ENCODE measurements around the gene GALNT16. TPM values are rescaled to one million over a fixed set of nuclear protein-coding genes. Genes with fewer than 3 reads are reported as not detected.

The GALNT16 gene
- total RNA-seq, 1 experiment from 2014 or later = 3.8 TPM

DNA sequence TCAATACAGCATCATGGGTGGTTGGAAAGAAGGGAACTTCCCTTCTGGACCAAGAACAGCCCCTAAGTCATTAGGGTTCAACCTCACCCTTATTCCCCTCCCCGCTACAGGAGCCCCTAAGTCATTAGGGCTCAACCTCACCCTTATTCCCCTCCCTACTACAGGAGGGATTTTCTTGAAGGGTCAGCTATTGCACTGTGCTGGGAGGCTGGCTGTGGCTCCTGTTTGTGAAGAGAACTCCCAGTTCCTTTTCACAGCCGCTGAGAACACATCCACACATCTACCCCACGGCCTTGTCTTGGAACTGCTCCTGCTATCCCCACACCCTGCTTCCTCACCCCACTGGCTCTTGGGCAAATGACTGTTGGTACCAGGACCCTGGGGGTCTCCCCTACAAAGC, 93.2 kb downstream of the GALNT16 start:
- Mint-ChIP-seq H3K36me3 (ENCODE audit: insufficient read depth, unreplicated experiment) (no peaks in the 10 kb centered on the region), H3K27me3 (ENCODE audit: insufficient read depth, unreplicated experiment) (no peaks in the 10 kb centered on the region), H3K4me3 (ENCODE audit: unreplicated experiment) (no peak overlapping the region), H3K27ac (ENCODE audit: unreplicated experiment) (no peak overlapping the region), H3K4me1 (ENCODE audit: low read depth, unreplicated experiment) (no peaks in the 10 kb centered on the region), H3K9me3 (ENCODE audit: unreplicated experiment) (no peaks in the 10 kb centered on the region)
- Histone ChIP-seq H3K36me3 (ENCODE audit: control insufficient read depth, insufficient read depth, low read length) (no peaks in the 10 kb centered on the region), H3K27me3 (replicated peaks; ENCODE audit: control insufficient read depth, insufficient read depth, low read length) (no peaks in the 10 kb centered on the region), H3K9me3 (no peaks in the 10 kb centered on the region), H3K4me1 (peaks cover 3% of the 10 kb centered on the region; the same call in 1 of the 2 replicates), H3K4me3 (ENCODE audit: low read depth, low read length) (no peak overlapping the region)
- TF ChIP-seq, protein P1, sequence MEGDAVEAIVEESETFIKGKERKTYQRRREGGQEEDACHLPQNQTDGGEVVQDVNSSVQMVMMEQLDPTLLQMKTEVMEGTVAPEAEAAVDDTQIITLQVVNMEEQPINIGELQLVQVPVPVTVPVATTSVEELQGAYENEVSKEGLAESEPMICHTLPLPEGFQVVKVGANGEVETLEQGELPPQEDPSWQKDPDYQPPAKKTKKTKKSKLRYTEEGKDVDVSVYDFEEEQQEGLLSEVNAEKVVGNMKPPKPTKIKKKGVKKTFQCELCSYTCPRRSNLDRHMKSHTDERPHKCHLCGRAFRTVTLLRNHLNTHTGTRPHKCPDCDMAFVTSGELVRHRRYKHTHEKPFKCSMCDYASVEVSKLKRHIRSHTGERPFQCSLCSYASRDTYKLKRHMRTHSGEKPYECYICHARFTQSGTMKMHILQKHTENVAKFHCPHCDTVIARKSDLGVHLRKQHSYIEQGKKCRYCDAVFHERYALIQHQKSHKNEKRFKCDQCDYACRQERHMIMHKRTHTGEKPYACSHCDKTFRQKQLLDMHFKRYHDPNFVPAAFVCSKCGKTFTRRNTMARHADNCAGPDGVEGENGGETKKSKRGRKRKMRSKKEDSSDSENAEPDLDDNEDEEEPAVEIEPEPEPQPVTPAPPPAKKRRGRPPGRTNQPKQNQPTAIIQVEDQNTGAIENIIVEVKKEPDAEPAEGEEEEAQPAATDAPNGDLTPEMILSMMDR (IDR thresholded peaks at IDR 0.05; ENCODE audit: insufficient read depth in 1 of 2, low read depth in 1 of 2, low read length in 1 of 2, severe bottlenecking in 1 of 2, unreplicated experiment in 1 of 2) = no peak
- CTCF ChIA-PET = no interaction called here
- intact Hi-C loops (cut with micrococcal nuclease; ENCODE audit: unreplicated experiment) = no loop called here
- POLR2A ChIA-PET = no interaction called here
- BruUV-seq (replicated peaks) = no TSS peak
- no peak for DNase-seq

DNA sequence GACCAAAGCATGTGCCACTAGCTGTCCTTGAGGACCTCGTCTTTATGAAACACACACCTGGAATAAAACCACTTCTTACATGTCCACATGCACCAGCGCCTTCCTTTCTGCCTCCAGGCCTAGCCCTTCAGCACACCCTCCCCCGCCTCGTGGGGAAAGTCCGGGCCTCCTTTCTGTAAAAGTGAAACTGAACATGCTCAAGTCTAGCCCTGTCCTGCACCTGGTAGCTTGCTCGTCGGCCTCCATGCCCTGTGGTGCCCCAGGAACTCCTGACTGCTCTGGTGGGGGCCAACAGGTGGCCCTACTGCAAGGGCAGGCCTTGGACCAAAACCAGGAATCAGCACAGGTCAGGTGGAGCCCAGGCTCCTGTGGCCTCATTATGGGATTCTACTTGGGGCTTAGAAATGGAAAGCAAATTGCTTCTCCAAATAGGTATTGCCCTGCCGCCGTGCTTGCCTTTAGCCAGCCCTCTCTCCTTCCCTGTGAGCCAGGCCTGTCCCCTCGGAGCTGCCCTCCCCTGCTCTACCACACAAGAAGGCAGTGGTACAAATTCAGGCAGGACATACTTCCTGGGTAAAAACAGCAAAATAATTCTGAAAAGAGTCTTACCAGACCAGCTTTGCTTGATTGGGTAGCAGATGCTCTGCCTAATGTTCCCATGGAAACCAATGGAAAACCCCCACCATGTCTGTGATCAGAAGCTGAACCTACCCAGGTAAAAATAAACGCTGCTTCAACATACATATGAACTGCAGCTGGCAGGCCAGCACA, 94.6 kb downstream of the GALNT16 start:
- intact Hi-C loops (cut with micrococcal nuclease; ENCODE audit: unreplicated experiment) = no loop called here
- BruUV-seq (replicated peaks) = no TSS peak
- H3K4me1 ChIP-seq = peaks cover 3% of the 10 kb centered on the region; the same call in 1 of the 2 replicates
- H3K27me3 ChIP-seq (replicated peaks; ENCODE audit: control insufficient read depth, insufficient read depth, low read length) = no peaks in the 10 kb centered on the region
- no peak overlapping the region for H3K4me3 Mint-ChIP-seq (ENCODE audit: unreplicated experiment)
- no peak for DNase-seq
- ChIA-PET CTCF (no interaction called here), POLR2A (interaction anchor here (0.8 kb wide), 1 partner anchor 92 kb away, joined by 3 read pairs; no protein-coding TSS in a partner anchor)
- no peak overlapping the region for H3K4me3 ChIP-seq (ENCODE audit: low read depth, low read length)
- no peaks in the 10 kb centered on the region for H3K4me1 Mint-ChIP-seq (ENCODE audit: low read depth, unreplicated experiment)
- no peaks in the 10 kb centered on the region for H3K36me3 Mint-ChIP-seq (ENCODE audit: insufficient read depth, unreplicated experiment)
- no peak overlapping the region for H3K27ac Mint-ChIP-seq (ENCODE audit: unreplicated experiment)
- no peaks in the 10 kb centered on the region for H3K9me3 ChIP-seq
- TF ChIP-seq, protein P1 (IDR thresholded peaks at IDR 0.05; ENCODE audit: insufficient read depth in 1 of 2, low read depth in 1 of 2, low read length in 1 of 2, severe bottlenecking in 1 of 2, unreplicated experiment in 1 of 2) = no peak
- H3K36me3 ChIP-seq (ENCODE audit: control insufficient read depth, insufficient read depth, low read length) = no peaks in the 10 kb centered on the region
- no peaks in the 10 kb centered on the region for H3K9me3 Mint-ChIP-seq (ENCODE audit: unreplicated experiment)
- no peaks in the 10 kb centered on the region for H3K27me3 Mint-ChIP-seq (ENCODE audit: insufficient read depth, unreplicated experiment)

DNA sequence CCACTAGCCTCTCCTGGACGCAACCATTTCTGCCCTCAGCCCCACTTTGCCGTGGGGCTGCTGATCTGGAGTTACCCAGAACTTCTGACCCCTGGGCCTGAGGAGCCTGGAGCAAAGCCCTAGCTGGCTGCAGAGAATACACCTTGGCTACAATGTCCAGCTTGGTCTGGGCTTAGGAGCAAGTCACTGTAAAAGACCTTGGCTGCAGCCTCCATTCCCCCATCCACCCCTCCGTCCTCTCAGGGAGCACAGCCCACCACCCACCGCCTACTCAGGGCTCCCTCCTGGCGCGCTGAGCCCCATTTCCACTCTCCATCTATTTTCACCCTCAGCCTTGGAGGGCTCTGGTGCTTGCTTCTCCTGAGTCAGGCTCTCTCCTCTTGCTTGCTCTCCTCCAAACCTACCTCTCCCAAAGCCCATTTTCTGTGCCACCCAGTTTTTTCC, 95.2 kb downstream of the GALNT16 start:
- Histone ChIP-seq H3K36me3 (ENCODE audit: control insufficient read depth, insufficient read depth, low read length) (no peaks in the 10 kb centered on the region), H3K9me3 (no peaks in the 10 kb centered on the region), H3K4me1 (peaks cover 3% of the 10 kb centered on the region; the same call in 1 of the 2 replicates), H3K4me3 (ENCODE audit: low read depth, low read length) (no peak overlapping the region), H3K27me3 (replicated peaks; ENCODE audit: control insufficient read depth, insufficient read depth, low read length) (no peaks in the 10 kb centered on the region)
- BruUV-seq (replicated peaks) = no TSS peak
- no peaks in the 10 kb centered on the region for H3K36me3 Mint-ChIP-seq (ENCODE audit: insufficient read depth, unreplicated experiment)
- H3K27ac Mint-ChIP-seq (ENCODE audit: unreplicated experiment) = no peak overlapping the region
- no peaks in the 10 kb centered on the region for H3K4me1 Mint-ChIP-seq (ENCODE audit: low read depth, unreplicated experiment)
- ChIA-PET CTCF (no interaction called here), POLR2A (interaction anchor here (0.8 kb wide), 1 partner anchor 93 kb away, joined by 3 read pairs; no protein-coding TSS in a partner anchor)
- TF ChIP-seq, protein P1 (IDR thresholded peaks at IDR 0.05; ENCODE audit: insufficient read depth in 1 of 2, low read depth in 1 of 2, low read length in 1 of 2, severe bottlenecking in 1 of 2, unreplicated experiment in 1 of 2) = no peak
- intact Hi-C loops (cut with micrococcal nuclease; ENCODE audit: unreplicated experiment) = no loop called here
- H3K27me3 Mint-ChIP-seq (ENCODE audit: insufficient read depth, unreplicated experiment) = no peaks in the 10 kb centered on the region
- no peak for DNase-seq
- no peak overlapping the region for H3K4me3 Mint-ChIP-seq (ENCODE audit: unreplicated experiment)
- no peaks in the 10 kb centered on the region for H3K9me3 Mint-ChIP-seq (ENCODE audit: unreplicated experiment)
